Uterus (tissue), 2 donors: Measurements from ENCODE around the gene UGGT1.

Experiments used
- CTCF ChIP-seq, 4 experiments: fragments of 200-600 bp in 2 of 4; fragments of 450-650 bp in 2 of 4; sonication (generic) in 2 of 4; IDR thresholded peaks; one replicate each; pipeline ENCODE4 v1.5.1; 2016 to 2019; ENCODE audit warnings: antibody characterized with exemption in 4 of 4, mild to moderate bottlenecking in 2 of 4, moderate library complexity in 1 of 4
- POLR2A ChIP-seq, 2 donors: fragments of 450-650 bp; IDR thresholded peaks; one replicate each; pipeline ENCODE4 v1.6.1; 2016; ENCODE audit warnings: antibody characterized with exemption in 2 of 2, mild to moderate bottlenecking in 1 of 2, moderate library complexity in 1 of 2

GRCh38 chr2:128215897-128216642, 125.1 kb downstream of the UGGT1 start:
- TF ChIP-seq POLR2A (IDR thresholded peaks at IDR 0.05) = no peak
- TF ChIP-seq CTCF (IDR thresholded peaks at IDR 0.05) = no peak
